RKO (cell line): ENCODE results near the gene MAP4K2.

Experiments
- DNase-seq: peaks from one replicate; pipeline ENCODE4 v3.0.0-alpha.2; 2016; ENCODE audit warnings: low spot score

MAP4K2 gene

DNA sequence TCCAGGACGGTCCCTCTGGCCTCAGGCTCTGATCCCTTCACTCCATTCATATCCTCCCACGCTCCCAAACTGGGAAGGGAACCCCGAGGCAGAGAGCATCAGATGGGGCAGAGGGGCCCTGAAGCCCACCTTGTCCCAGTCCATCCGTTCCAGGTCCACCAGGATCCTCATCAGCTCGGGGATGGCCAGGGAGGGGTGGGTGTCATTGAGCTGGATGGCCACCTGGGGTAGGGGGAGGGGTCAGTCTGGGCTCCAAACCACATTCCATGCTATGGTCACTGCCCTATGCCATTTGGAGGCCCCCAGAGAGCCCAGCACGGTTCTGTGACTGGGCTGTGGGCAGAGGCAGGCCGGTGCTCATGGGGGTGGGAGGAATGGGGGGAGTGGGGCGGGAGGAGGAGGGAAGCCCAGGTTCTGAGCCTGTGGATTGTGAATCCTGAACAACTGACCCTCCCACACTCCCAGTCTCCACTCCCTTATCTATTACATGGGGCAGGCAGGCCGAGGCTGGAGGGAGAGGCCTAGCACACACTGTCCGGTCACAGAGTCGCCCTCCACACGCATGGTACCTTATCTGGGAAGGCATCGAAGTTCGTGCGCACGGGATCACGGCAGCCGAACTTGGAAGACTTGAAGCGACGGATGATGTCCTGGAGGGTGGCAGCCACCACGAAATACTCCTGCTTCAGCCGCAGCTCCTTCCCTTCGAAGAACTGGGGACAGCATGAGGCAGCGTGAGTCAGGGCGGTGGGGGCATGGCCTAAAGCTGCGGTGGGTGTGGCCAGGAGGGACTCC lies 48.7 kb downstream of the MAP4K2 start:
- no peak for DNase-seq

- no peak for DNase-seq
These were observed 49.5 kb downstream of the MAP4K2 start for GRCh38 chr11:64753380-64754123.

- no peak for DNase-seq
These were observed 50.0 kb downstream of the MAP4K2 start for GRCh38 chr11:64753019-64753379.

DNA sequence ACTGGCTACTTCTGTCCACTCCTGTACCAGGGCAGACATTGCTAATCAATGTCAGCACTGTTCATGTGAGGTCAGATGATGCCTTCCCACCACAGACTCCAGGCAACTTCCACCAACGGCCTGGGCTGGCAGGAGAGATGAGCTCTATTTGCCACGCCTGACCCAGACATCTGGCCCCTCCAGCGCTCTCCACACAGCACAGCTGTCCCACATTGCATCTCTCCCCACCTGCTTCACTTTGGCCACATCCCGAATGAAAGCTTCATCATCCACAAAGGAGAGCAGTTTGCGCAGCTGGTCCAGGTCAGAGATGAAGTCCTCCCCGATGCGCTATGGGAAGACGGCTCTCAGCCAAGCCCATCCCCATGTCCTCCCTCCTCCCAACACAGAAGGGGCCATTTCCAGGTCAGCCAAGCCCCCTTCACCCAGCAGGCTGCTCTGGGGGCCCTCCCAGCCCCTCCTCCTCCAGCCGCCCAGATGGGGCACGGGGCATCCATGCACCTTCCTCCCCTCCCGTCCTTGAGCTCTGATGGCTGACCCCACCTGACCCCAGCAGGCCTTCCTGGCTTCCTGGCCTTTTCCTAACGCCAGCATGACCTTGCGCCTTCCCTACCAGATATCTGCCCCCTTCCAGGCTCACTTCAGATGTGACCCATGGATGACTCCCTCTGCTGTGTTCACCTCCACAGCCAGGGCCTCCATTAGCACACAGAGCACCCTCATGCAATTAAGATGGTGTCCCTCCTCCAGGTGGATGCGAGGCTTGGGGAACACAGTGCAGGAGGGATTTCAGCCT lies 50.6 kb downstream of the MAP4K2 start:
- DNase-seq, result no peak

- DNase-seq, result no peak
These were observed 51.4 kb downstream of the MAP4K2 start for GRCh38 chr11:64751580-64751979.

GRCh38 chr11:64751136-64751535 lies 51.9 kb downstream of the MAP4K2 start:
- DNase-seq, result no peak

- DNase-seq, result no peak
These were observed 52.5 kb downstream of the MAP4K2 start for GRCh38 chr11:64750361-64751054.

DNA sequence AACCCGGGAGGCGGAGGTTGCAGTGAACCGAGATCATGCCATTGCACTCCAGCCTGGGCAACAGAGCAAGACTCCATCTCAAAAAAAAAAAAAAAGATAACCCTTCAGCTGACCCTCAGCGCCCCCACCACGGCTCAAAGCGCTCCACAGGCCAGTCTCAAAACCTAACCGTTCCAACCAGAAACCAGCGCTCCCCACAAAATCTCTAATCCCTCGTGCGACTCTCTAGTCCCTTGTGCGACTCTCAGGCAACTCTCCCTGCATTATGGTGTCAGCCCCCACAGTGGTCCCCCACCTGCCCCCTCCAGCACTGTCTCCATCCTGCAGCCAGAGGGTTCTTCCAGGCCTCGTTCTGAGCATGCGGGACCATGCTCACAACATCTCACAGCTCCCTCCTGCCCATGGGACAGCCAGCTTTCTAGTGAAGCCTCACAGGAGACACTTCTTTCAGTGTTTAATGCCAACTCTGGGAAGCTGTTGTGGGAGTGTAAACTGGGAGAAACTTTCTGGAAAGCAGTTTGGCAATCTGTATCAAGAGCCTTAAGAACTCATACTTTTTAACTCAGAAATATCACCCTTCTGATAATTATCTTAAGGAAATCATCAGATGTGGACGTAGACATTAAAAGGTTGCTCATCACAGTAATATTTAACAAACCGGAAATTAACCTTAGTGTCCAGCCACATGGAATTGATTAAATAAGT lies 54.9 kb downstream of the MAP4K2 start:
- DNase-seq, result no peak

DNA sequence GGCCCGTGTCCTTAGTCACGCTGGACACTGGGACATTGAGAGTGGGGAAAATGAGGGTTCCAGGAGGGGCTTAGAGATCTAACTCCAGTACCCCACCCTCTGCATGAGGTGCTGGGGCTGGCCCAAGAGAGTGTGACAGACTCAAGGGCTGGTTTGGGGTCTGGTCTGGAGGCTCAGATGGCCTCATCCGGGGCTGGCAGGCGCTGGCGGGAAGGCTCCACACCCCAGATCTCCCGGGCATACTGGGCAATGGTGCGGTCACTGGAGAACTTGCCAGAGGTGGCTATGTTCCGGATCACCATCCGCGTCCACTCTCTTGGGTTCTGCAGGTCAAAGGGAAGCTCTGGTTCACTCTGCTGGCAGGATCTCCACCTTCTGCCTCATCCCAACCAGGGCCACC lies 56.5 kb downstream of the MAP4K2 start:
- DNase-seq, result no peak

- DNase-seq, result no peak
These were observed 57.3 kb downstream of the MAP4K2 start for GRCh38 chr11:64745521-64746328.

- DNase-seq, result no peak
These were observed 57.9 kb downstream of the MAP4K2 start for GRCh38 chr11:64745189-64745520.

DNA sequence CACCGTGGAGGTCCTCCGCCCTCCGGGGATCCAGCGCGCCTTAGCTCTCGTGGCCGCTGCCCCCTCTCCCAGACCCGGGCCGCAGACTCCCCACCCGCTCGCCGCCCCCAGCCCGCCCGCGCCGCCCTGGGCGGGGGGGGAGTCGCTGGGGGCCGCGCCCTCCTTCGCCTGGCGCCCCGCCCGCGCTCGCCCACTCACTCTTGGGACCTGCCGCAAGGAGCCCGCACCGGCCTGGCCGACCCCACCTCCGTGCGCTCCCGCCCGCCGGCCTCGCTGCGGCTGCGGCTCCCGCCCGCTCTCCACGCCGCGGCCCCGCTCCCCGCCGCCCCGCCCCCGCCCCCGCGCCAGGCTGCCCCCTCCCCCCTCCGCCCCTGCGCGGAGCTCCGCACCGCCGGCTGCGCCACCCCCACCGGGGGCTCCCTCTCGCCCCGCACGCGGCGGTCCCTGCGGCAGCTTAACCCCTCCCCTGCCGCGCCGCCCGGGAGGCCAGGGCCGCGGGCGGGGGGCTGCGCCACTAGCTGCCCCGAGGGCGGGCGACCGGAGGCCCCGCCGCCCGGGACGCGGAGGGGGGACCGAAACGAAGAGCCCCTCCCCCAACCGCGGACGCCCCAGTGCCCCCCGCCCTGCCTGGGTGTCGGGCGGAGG lies 58.3 kb downstream of the MAP4K2 start:
- DNase-seq, result no peak

GRCh38 chr11:64743591-64744543 lies 59.1 kb downstream of the MAP4K2 start, which contains the start of gene RASGRP2:
TSS of gene RASGRP2 (minus strand) at chr11:64744142. CDS start at chr11:64742866, 1,276 bp downstream.
- no peak for DNase-seq

- DNase-seq, result peak; percentile 45
These were observed 60.0 kb downstream of the MAP4K2 start for GRCh38 chr11:64742889-64743590.

GRCh38 chr11:64742087-64742888 lies 60.7 kb downstream of the MAP4K2 start:
- no peak for DNase-seq

GRCh38 chr11:64741375-64742086 lies 61.5 kb downstream of the MAP4K2 start:
- DNase-seq, result no peak

- DNase-seq, result no peak
These were observed 63.1 kb downstream of the MAP4K2 start for GRCh38 chr11:64739871-64740270.
